TTC549 (cell line): Measurements from ENCODE around the gene ARHGAP1.

Source experiments
- FAIRE-seq: peaks from 2 replicates; lab custom pipeline; 2012; peaks lifted over from hg19 to GRCh38; lab: Jason Lieb, UNC

The ARHGAP1 gene

GRCh38 chr11:46693597-46694012 is 6.8 kb downstream of the ARHGAP1 start:
- no peak for FAIRE-seq

- no peak for FAIRE-seq
These were observed 8.0 kb downstream of the ARHGAP1 start for GRCh38 chr11:46692450-46692849.

GRCh38 chr11:46690702-46691101 is 9.7 kb downstream of the ARHGAP1 start:
- FAIRE-seq, result no peak

- no peak for FAIRE-seq
These were observed 13.3 kb downstream of the ARHGAP1 start for GRCh38 chr11:46686886-46687795.

- no peak for FAIRE-seq
These were observed 16.1 kb downstream of the ARHGAP1 start for GRCh38 chr11:46684367-46684766.

- FAIRE-seq, result no peak
These were observed 17.4 kb downstream of the ARHGAP1 start for GRCh38 chr11:46682773-46683752.

- FAIRE-seq, result no peak
These were observed 18.6 kb downstream of the ARHGAP1 start for GRCh38 chr11:46681814-46682213.

- FAIRE-seq, result no peak
These were observed 19.6 kb downstream of the ARHGAP1 start for GRCh38 chr11:46680815-46681214.

GRCh38 chr11:46680164-46680760 is 20.2 kb downstream of the ARHGAP1 start:
- no peak for FAIRE-seq

- FAIRE-seq, result no peak
These were observed 20.9 kb downstream of the ARHGAP1 start for GRCh38 chr11:46679241-46680163.

- FAIRE-seq, result no peak
These were observed 21.7 kb downstream of the ARHGAP1 start for GRCh38 chr11:46678741-46679130.

- FAIRE-seq, result no peak
These were observed 22.3 kb downstream of the ARHGAP1 start for GRCh38 chr11:46677991-46678740.

- FAIRE-seq, result no peak
These were observed 23.2 kb downstream of the ARHGAP1 start for GRCh38 chr11:46677169-46677568.

- no peak for FAIRE-seq
These were observed 23.8 kb downstream of the ARHGAP1 start for GRCh38 chr11:46676436-46677158.

- FAIRE-seq, result no peak
These were observed 24.5 kb downstream of the ARHGAP1 start for GRCh38 chr11:46675949-46676348.

- no peak for FAIRE-seq
These were observed 25.0 kb downstream of the ARHGAP1 start for GRCh38 chr11:46675288-46675851.

- no peak for FAIRE-seq
These were observed 25.7 kb downstream of the ARHGAP1 start for GRCh38 chr11:46674463-46675287.

GRCh38 chr11:46673713-46674462 is 26.5 kb downstream of the ARHGAP1 start:
- no peak for FAIRE-seq
